Glutamatergic neuron (in vitro differentiated cells): Measurements from ENCODE around the gene ESPNL. TPM values are rescaled to one million over a fixed set of nuclear protein-coding genes. Genes with fewer than 3 reads are reported as not detected.
A peak's percentile ranks its signal among the peaks of the same experiment; 100 is the strongest.

Experiments used
- DNase-seq: peaks from one replicate; pipeline ENCODE4 v3.0.0; 2022
- H3K27ac Mint-ChIP-seq: one replicate; pipeline ENCODE4 v1.8.0; 2020; ENCODE audit warnings: mild to moderate bottlenecking, mixed read lengths, inconsistent platforms; ENCODE audit not compliant: unreplicated experiment
- H3K27me3 Mint-ChIP-seq: one replicate; pipeline ENCODE4 v1.8.0; 2020; ENCODE audit warnings: mild to moderate bottlenecking, moderate library complexity, mixed read lengths, inconsistent platforms; ENCODE audit not compliant: unreplicated experiment
- H3K36me3 Mint-ChIP-seq: one replicate; pipeline ENCODE4 v1.8.0; 2020; ENCODE audit warnings: mild to moderate bottlenecking, mixed read lengths, inconsistent platforms; ENCODE audit not compliant: unreplicated experiment
- H3K4me1 Mint-ChIP-seq: one replicate; pipeline ENCODE4 v1.8.0; 2020; ENCODE audit warnings: mild to moderate bottlenecking, low read depth, mixed read lengths, inconsistent platforms; ENCODE audit not compliant: unreplicated experiment
- H3K4me3 Mint-ChIP-seq: one replicate; pipeline ENCODE4 v1.8.0; 2020; ENCODE audit warnings: mild to moderate bottlenecking, mixed read lengths, inconsistent platforms; ENCODE audit not compliant: unreplicated experiment
- H3K9me3 Mint-ChIP-seq: one replicate; pipeline ENCODE4 v1.8.0; 2020; ENCODE audit warnings: mild to moderate bottlenecking, moderate library complexity, mixed read lengths, inconsistent platforms; ENCODE audit not compliant: unreplicated experiment
- total RNA-seq: library from RNA; stranded (reverse); fragmentation: NEBNext Ultra II Directional; extraction: Animal tissue kit (Norgen Biotek cat#: 25700); gene quantifications from one replicate; pipeline ENCODE4 v1.2.1, GENCODE V29; 2021; ENCODE audit not compliant: unreplicated experiment
- TF ChIP-seq, protein P1 (sequence below): fragments of 200-600 bp; sonication (generic); IDR thresholded peaks from one replicate; pipeline ENCODE4 v1.5.0; 2021; ENCODE audit not compliant: partially characterized antibody, unreplicated experiment

Gene ESPNL
- total RNA-seq, 1 donor from 2014 or later, result 0.81 TPM

DNA sequence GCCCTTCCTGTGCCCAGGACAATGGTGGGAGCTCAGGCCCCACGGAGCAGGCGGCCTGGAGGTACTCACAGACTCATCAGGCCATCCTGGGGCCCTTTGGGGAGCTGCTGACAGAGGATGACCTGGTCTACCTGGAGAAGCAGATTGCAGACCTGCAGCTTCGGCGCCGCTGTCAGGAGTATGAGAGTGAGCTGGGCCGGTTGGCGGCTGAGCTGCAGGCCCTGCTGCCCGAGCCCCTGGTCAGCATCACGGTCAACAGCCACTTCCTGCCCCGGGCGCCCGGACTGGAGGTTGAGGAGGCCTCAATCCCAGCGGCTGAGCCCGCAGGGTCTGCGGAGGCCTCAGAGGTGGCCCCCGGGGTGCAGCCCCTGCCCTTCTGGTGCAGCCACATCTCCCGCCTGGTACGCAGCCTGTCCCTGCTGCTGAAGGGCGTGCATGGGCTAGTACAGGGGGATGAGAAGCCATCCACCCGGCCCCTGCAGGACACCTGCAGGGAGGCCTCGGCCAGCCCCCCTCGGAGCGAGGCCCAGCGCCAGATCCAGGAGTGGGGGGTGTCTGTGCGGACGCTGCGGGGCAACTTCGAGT, 30.1 kb downstream of the ESPNL start:
- no peak overlapping the region for H3K27ac Mint-ChIP-seq
- TF ChIP-seq, protein P1, sequence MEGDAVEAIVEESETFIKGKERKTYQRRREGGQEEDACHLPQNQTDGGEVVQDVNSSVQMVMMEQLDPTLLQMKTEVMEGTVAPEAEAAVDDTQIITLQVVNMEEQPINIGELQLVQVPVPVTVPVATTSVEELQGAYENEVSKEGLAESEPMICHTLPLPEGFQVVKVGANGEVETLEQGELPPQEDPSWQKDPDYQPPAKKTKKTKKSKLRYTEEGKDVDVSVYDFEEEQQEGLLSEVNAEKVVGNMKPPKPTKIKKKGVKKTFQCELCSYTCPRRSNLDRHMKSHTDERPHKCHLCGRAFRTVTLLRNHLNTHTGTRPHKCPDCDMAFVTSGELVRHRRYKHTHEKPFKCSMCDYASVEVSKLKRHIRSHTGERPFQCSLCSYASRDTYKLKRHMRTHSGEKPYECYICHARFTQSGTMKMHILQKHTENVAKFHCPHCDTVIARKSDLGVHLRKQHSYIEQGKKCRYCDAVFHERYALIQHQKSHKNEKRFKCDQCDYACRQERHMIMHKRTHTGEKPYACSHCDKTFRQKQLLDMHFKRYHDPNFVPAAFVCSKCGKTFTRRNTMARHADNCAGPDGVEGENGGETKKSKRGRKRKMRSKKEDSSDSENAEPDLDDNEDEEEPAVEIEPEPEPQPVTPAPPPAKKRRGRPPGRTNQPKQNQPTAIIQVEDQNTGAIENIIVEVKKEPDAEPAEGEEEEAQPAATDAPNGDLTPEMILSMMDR, result no peak
- no peak overlapping the region for H3K4me3 Mint-ChIP-seq
- DNase-seq, result peak; percentile 12
- no peaks in the 10 kb centered on the region for H3K36me3 Mint-ChIP-seq
- peaks cover 2% of the 10 kb centered on the region for H3K27me3 Mint-ChIP-seq
- no peaks in the 10 kb centered on the region for H3K9me3 Mint-ChIP-seq
- H3K4me1 Mint-ChIP-seq, result peaks cover 4% of the 10 kb centered on the region

DNA sequence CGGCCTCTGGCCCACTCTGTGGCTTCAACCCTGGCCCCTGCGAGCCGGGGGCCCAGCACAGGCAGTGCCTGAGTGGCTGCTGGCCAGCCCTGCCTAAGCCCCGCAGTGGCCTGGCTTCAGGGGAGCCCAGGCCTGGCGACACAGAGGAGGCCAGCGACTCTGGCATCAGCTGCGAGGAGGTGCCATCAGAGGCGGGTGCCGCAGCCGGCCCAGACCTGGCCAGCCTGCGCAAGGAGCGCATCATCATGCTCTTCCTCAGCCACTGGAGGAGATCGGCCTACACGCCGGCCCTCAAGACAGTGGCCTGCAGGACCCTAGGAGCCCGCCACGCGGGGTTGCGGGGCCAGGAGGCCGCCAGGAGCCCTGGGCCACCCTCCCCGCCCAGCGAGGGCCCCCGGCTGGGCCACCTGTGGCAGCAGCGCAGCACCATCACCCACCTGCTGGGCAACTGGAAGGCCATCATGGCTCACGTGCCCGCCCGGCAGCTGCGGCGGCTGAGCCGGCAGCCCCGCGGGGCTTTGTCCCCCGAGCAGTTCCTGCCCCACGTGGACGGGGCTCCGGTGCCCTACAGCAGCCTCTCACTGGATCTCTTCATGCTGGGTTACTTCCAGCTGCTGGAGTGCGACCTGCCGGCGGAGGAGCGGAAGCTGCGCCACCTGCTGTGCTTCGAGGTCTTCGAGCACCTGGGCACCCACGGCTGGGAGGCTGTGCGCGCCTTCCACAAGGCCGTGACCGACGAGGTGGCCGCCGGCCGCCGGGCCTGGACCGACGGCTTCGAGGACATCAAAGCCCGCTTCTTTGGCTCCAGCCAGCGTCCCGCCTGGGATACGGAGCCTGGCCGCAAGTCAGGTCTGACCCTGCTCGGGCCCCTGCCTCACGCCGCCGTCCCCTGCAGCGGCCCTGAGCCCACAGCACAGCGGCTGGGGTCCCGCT, 30.8 kb downstream of the ESPNL start:
- peaks cover 4% of the 10 kb centered on the region for H3K4me1 Mint-ChIP-seq
- no peaks in the 10 kb centered on the region for H3K9me3 Mint-ChIP-seq
- H3K4me3 Mint-ChIP-seq, result no peak overlapping the region
- H3K27ac Mint-ChIP-seq, result no peak overlapping the region
- peaks cover 2% of the 10 kb centered on the region for H3K27me3 Mint-ChIP-seq
- TF ChIP-seq, protein P1, result no peak
- peak; percentile 13 for DNase-seq
- H3K36me3 Mint-ChIP-seq, result no peaks in the 10 kb centered on the region

DNA sequence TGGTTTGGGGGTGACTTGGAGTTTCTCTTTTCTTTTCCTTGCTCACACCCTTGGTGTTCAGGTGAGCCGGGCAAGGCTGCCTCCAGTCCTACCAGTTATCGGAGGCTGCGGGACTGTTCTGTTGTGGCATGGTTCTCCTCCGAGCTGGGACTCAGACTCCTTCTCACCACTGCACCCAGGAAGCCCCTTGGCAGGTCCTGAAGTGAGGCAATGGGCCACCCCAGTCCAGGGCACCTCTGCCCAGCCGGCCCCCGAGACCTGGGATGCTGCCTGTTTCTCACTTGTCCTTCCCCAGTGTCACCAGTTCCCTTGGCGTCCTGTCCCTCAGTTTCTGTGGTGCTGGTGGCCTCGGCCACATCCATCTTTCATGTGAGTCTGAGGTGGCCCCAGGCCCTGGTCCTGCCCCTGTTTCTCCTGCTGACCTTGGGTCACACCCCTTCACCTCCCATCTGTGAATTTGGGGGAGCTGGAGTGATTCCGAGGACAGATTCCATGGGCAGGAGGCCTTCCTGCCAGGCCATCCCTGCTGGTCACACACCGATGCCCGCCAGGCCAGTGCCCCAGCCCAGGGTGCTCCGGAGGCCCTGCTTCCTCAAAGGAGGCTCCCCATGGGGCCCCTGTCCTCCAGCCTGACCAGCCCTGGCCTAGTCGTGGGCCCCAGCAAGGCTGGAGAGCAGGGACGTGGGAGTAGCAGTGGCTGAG, 31.8 kb downstream of the ESPNL start:
- DNase-seq, result peak; percentile 13
- peaks cover 3% of the 10 kb centered on the region for H3K27me3 Mint-ChIP-seq
- H3K4me3 Mint-ChIP-seq, result no peak overlapping the region
- H3K36me3 Mint-ChIP-seq, result no peaks in the 10 kb centered on the region
- peaks cover 4% of the 10 kb centered on the region for H3K4me1 Mint-ChIP-seq
- H3K27ac Mint-ChIP-seq, result no peak overlapping the region
- TF ChIP-seq, protein P1, result no peak
- no peaks in the 10 kb centered on the region for H3K9me3 Mint-ChIP-seq

DNA sequence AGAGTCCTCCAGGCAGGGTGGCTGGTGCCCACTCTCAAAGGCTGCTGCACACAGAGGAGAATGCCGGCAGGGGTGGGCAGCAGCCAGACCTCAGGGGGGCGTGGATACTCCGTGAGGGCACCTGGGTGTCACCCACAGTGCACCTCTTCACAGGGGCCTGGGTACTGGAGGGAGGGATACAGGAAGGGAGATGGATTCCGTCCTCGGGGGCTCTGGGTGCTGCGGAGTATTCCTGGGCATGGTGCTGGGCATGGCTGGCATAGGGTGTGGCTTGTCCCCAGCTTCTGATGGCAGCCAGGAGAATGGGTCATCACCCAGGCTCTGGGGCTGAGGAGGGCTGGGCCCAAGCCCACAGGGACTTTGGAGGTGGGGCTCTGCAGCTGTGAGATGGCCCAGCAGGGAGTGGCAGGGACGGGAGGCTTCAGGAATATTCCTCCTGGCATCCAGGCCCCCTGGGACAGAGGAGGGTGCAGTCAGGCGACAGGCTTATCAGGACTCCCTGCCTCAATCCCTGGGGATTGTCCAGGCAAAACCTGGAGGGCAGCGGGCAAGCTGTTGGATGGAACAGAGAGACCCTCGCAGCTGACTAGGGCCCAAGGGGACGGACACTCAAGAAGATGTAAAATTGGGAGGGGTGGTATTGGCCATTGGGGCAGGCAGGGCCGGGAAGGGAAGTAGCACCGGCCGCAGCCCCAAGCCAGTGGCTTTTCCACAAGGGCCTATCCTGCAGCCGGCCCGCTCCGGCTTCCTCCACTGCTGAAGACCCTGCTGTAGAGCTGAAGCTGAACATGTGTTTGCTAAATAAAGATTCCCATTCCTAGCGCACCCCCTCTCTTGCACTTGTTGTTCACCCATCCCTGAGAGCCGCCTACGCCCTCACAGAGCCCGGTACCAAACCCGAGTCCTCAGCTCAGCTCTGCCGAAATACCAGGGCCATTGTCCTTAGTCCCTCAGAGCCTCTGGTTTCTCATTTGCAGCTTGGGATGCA, 32.6 kb downstream of the ESPNL start:
- no peaks in the 10 kb centered on the region for H3K9me3 Mint-ChIP-seq
- H3K4me3 Mint-ChIP-seq, result no peak overlapping the region
- DNase-seq, result peak; percentile 18
- H3K36me3 Mint-ChIP-seq, result no peaks in the 10 kb centered on the region
- peaks cover 3% of the 10 kb centered on the region for H3K27me3 Mint-ChIP-seq
- H3K4me1 Mint-ChIP-seq, result peaks cover 4% of the 10 kb centered on the region
- no peak overlapping the region for H3K27ac Mint-ChIP-seq
- TF ChIP-seq, protein P1, result no peak
